ENCODE results near the gene RAB31. TPM values are rescaled to one million over a fixed set of nuclear protein-coding genes. Genes with fewer than 3 reads are reported as not detected.
"Not testable (repeated sequence)": the region's sequence is repeated elsewhere in the genome, so short reads cannot be mapped to it uniquely, and the experiment has no call there.

RAB31 gene
- total RNA-seq, 1 donor from 2014 or later: 26.0 TPM

- Histone ChIP-seq H3K4me1 (no peaks in the 10 kb centered on the region), H3K27me3 (no peaks in the 10 kb centered on the region), H3K36me3 (no peaks in the 10 kb centered on the region), H3K27ac (no peak overlapping the region), H3K4me3 (no peak overlapping the region), H3K9me3 (no peaks in the 10 kb centered on the region)
- TF ChIP-seq POLR2A (IDR thresholded peaks at IDR 0.05) (no peak), POLR2AphosphoS5 (IDR thresholded peaks at IDR 0.05; ENCODE audit: insufficient read depth in 1 of 2, low read depth in 1 of 2) (no peak), CTCF (IDR thresholded peaks at IDR 0.05) (no peak)
- DNase-seq (ENCODE audit: extremely low spot score in 2 of 2): no peak
- intact Hi-C loops (cut with DNase I): no loop called here
Observed at GRCh38 chr18:9894454-9895068, 186.5 kb downstream of the RAB31 start.

- H3K27me3 ChIP-seq: no peaks in the 10 kb centered on the region
- H3K4me3 ChIP-seq: no peak overlapping the region
- H3K4me1 ChIP-seq: no peaks in the 10 kb centered on the region
- no peak overlapping the region for H3K27ac ChIP-seq
- intact Hi-C loops (cut with DNase I): no loop called here
- H3K36me3 ChIP-seq: no peaks in the 10 kb centered on the region
- DNase-seq (ENCODE audit: extremely low spot score in 2 of 2): no peak
- TF ChIP-seq POLR2A (IDR thresholded peaks at IDR 0.05) (no peak), POLR2AphosphoS5 (IDR thresholded peaks at IDR 0.05; ENCODE audit: insufficient read depth in 1 of 2, low read depth in 1 of 2) (no peak), CTCF (IDR thresholded peaks at IDR 0.05) (no peak)
- no peaks in the 10 kb centered on the region for H3K9me3 ChIP-seq
Observed at GRCh38 chr18:9897129-9897528, 189.0 kb downstream of the RAB31 start.

GRCh38 chr18:9897787-9898291 lies 189.7 kb downstream of the RAB31 start:
- H3K27ac ChIP-seq; H3K27me3 ChIP-seq; H3K4me1 ChIP-seq; DNase-seq (ENCODE audit: extremely low spot score in 2 of 2); H3K9me3 ChIP-seq; H3K4me3 ChIP-seq; H3K36me3 ChIP-seq; intact Hi-C loops (cut with DNase I): not testable (repeated sequence)

GRCh38 chr18:9898792-9899549 lies 190.9 kb downstream of the RAB31 start:
- Histone ChIP-seq H3K36me3 (no peaks in the 10 kb centered on the region), H3K4me1 (no peaks in the 10 kb centered on the region), H3K4me3 (no peak overlapping the region), H3K27me3 (no peaks in the 10 kb centered on the region), H3K9me3 (no peaks in the 10 kb centered on the region), H3K27ac (no peak overlapping the region)
- intact Hi-C loops (cut with DNase I): no loop called here
- TF ChIP-seq POLR2AphosphoS5 (IDR thresholded peaks at IDR 0.05; ENCODE audit: insufficient read depth in 1 of 2, low read depth in 1 of 2) (peak in 1 of 2 donors; percentile 47), POLR2A (IDR thresholded peaks at IDR 0.05) (no peak)
- DNase-seq (ENCODE audit: extremely low spot score in 2 of 2): peak in 1 of 2 donors; percentile 40

- H3K9me3 ChIP-seq; H3K27me3 ChIP-seq; H3K36me3 ChIP-seq; H3K4me1 ChIP-seq; DNase-seq (ENCODE audit: extremely low spot score in 2 of 2); intact Hi-C loops (cut with DNase I); H3K4me3 ChIP-seq; H3K27ac ChIP-seq: not testable (repeated sequence)
Observed at GRCh38 chr18:9899550-9899930, 191.4 kb downstream of the RAB31 start.

GRCh38 chr18:9900699-9901098 lies 192.6 kb downstream of the RAB31 start:
- H3K4me3 ChIP-seq: no peak overlapping the region
- no peak overlapping the region for H3K27ac ChIP-seq
- DNase-seq (ENCODE audit: extremely low spot score in 2 of 2): no peak
- H3K9me3 ChIP-seq: no peaks in the 10 kb centered on the region
- H3K36me3 ChIP-seq: no peaks in the 10 kb centered on the region
- TF ChIP-seq CTCF (IDR thresholded peaks at IDR 0.05) (no peak), POLR2A (IDR thresholded peaks at IDR 0.05) (no peak)
- H3K4me1 ChIP-seq: no peaks in the 10 kb centered on the region
- no peaks in the 10 kb centered on the region for H3K27me3 ChIP-seq
- intact Hi-C loops (cut with DNase I): no loop called here
